ENCODE measurements around the gene LAS1L. TPM values are rescaled to one million over a fixed set of nuclear protein-coding genes. Genes with fewer than 3 reads are reported as not detected.

LAS1L gene
- total RNA-seq, 4 donors from 2014 or later = 10.8 to 21.9 (median 16.1) TPM

DNA sequence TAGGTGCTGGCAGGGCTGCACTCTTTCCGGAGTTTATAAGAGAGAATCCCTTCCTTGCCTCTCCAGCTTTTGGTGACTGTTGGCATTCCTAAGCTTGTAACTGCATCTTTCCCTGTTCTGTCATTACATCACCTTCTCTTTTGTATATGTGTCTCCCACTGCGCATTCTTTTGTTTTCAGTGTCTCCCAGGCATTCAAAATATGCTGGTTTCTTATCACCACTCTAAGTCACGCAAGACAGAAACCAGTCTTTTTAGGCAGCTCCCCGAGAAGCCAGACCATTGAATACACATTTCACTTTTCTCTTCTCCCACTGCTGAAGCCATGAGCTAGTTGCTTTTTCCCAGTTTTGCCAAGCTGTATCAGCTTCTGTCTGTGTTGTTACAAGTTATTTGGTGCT is 71.0 kb downstream of the LAS1L start:
- DNase-seq = no peak
- H3K27ac ChIP-seq = no peak overlapping the region
- no peaks in the 10 kb centered on the region for H3K9me3 ChIP-seq
- TF ChIP-seq POLR2A (IDR thresholded peaks at IDR 0.05) (no peak), EP300 (IDR thresholded peaks at IDR 0.05; ENCODE audit: low read depth) (no peak), POLR2AphosphoS5 (IDR thresholded peaks at IDR 0.05) (no peak)
- TF ChIP-seq, protein P1, sequence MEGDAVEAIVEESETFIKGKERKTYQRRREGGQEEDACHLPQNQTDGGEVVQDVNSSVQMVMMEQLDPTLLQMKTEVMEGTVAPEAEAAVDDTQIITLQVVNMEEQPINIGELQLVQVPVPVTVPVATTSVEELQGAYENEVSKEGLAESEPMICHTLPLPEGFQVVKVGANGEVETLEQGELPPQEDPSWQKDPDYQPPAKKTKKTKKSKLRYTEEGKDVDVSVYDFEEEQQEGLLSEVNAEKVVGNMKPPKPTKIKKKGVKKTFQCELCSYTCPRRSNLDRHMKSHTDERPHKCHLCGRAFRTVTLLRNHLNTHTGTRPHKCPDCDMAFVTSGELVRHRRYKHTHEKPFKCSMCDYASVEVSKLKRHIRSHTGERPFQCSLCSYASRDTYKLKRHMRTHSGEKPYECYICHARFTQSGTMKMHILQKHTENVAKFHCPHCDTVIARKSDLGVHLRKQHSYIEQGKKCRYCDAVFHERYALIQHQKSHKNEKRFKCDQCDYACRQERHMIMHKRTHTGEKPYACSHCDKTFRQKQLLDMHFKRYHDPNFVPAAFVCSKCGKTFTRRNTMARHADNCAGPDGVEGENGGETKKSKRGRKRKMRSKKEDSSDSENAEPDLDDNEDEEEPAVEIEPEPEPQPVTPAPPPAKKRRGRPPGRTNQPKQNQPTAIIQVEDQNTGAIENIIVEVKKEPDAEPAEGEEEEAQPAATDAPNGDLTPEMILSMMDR (IDR thresholded peaks at IDR 0.05) = no peak
- intact Hi-C loops (cut with DNase I; ENCODE audit: low total_unique reads) = no loop called here
- 37 to 45% methylated on average over 3 to 4 of the region's 4 CpGs for WGBS, 2 donors (ENCODE audit: low coverage in 1 of 2)
- H3K27me3 ChIP-seq = no peaks in the 10 kb centered on the region
- no peaks in the 10 kb centered on the region for H3K4me1 ChIP-seq
- H3K4me3 ChIP-seq = no peak overlapping the region
- in situ Hi-C loops (cut with MboI; ENCODE audit: low pct_ligation_motif_present in 1 of 4, low pct_unique_long_range_greater_than_20kb in 1 of 4, low sequenced_read_pairs in 3 of 4) = no loop called here
- H3K36me3 ChIP-seq = no peaks in the 10 kb centered on the region

Other genes with a start within 250 kb of the LAS1L start
- 10 to 100 TPM; 40.0 to 73.8 (median 60.4) TPM for gene MSN, start 132.9 kb upstream of the LAS1L start, total RNA-seq

Measured in transverse colon (tissue), 4 donors.